ENCODE measurements around the gene SYTL1.

GRCh38 chr1:27307874-27308598 is 33.8 kb upstream of the SYTL1 start:
- TF ChIP-seq CTCF (IDR thresholded peaks at IDR 0.05) = no peak
- TF ChIP-seq RCOR1 (IDR thresholded peaks at IDR 0.05; ENCODE audit: low read length) = no peak
- no peak for TF ChIP-seq YY1 (IDR thresholded peaks at IDR 0.05; ENCODE audit: low read depth)
- TF ChIP-seq RFX5 (IDR thresholded peaks at IDR 0.05; ENCODE audit: low read length) = no peak
- no peak for TF ChIP-seq REST (IDR thresholded peaks at IDR 0.05; ENCODE audit: low read depth, low read length)
- no peak for TF ChIP-seq GABPA (IDR thresholded peaks at IDR 0.05; ENCODE audit: low read depth)
- no peak for TF ChIP-seq POLR2AphosphoS5 (IDR thresholded peaks at IDR 0.05; ENCODE audit: low read depth, low read length)
- TF ChIP-seq RAD21 (IDR thresholded peaks at IDR 0.05; ENCODE audit: low read length) = no peak
